A549 (cell line): ENCODE results near the gene GFER. TPM values are rescaled to one million over a fixed set of nuclear protein-coding genes. Genes with fewer than 3 reads are reported as not detected.
A peak's percentile ranks its signal among the peaks of the same experiment; 100 is the strongest.

Experiments used
- ATAC-seq, 2 experiments: fragments of 200-7000 bp in 1 of 2; fragments of >200 bp in 1 of 2; cut with Nextera tagmentation in 1 of 2; cut with Tn5 transposase in 1 of 2; 3 replicates each; pipeline versions ENCODE4 v1.8.0 to v1.9.1; 2018 to 2020; ENCODE audit warnings: mild to moderate bottlenecking in 1 of 2, moderate library complexity in 1 of 2
- CTCF ChIA-PET: fragments of 300-600 bp; sonication (Branson Sonifier 250); formaldehyde crosslinking; extraction: SDS; loops from one replicate; lab custom pipeline; 2021; ENCODE audit warnings: antibody characterized with exemption, inconsistent platforms; lab: Yijun Ruan, JAX
- POLR2A ChIA-PET: fragments of 350-600 bp; formaldehyde crosslinking; extraction: SDS; loops from one replicate; lab custom pipeline; 2021; ENCODE audit warnings: antibody characterized with exemption, inconsistent platforms; lab: Yijun Ruan, JAX
- DNase-seq, 2 experiments: peaks; one replicate each; pipeline versions ENCODE4 v3.0.0 to v3.0.0-alpha.2; 2011 to 2016; ENCODE audit warnings: low read depth in 1 of 2, low spot score in 1 of 2
- FAIRE-seq: peaks from 2 replicates; lab custom pipeline; 2011; peaks lifted over from hg19 to GRCh38; lab: Jason Lieb, UNC
- H3K27ac ChIP-seq, 2 experiments: fragments of >200 bp; sonication (Bioruptor Twin); formaldehyde crosslinking; 3 replicates each; pipeline ENCODE4 v1.5.1; 2016 to 2017
- H3K4me1 ChIP-seq: fragments of >200 bp; sonication (Bioruptor Twin); formaldehyde crosslinking; 3 replicates; pipeline ENCODE4 v1.6.1; 2016
- H3K4me2 ChIP-seq: fragments of >200 bp; sonication (Bioruptor Twin); formaldehyde crosslinking; 3 replicates; pipeline ENCODE4 v1.6.1; 2016
- H3K4me3 ChIP-seq: fragments of >200 bp; sonication (Bioruptor Twin); formaldehyde crosslinking; 3 replicates; pipeline ENCODE4 v1.5.1; 2016
- H3K9me3 ChIP-seq: fragments of >200 bp; sonication (Bioruptor Twin); formaldehyde crosslinking; 3 replicates; pipeline ENCODE4 v1.6.1; 2016
- ATOH8 ChIP-seq: fragments of 250-450 bp; sonication (Bioruptor Pico); IDR thresholded peaks from 2 replicates; pipeline ENCODE4 v1.5.0; 2020; ENCODE audit warnings: low read depth, mild to moderate bottlenecking, moderate library complexity
- BHLHE40 ChIP-seq: IDR thresholded peaks from 2 replicates; pipeline ENCODE4 v1.6.1; 2012; ENCODE audit warnings: low read depth, low read length, inconsistent platforms
- CBX8 ChIP-seq: fragments of 200-600 bp; sonication (generic); IDR thresholded peaks from 2 replicates; pipeline ENCODE4 v1.6.1; 2016
- CHD4 ChIP-seq: fragments of 200-600 bp; sonication (generic); IDR thresholded peaks from 2 replicates; pipeline ENCODE4 v1.6.1; 2016; ENCODE audit warnings: antibody characterized with exemption, mild to moderate bottlenecking, borderline replicate concordance
- CTCF ChIP-seq: fragments of >200 bp; sonication (Bioruptor Twin); formaldehyde crosslinking; IDR thresholded peaks from 3 replicates; pipeline ENCODE4 v1.5.1; 2016
- ELK1 ChIP-seq: fragments of 150-350 bp; IDR thresholded peaks from 2 replicates; pipeline ENCODE4 v1.6.1; 2014; ENCODE audit warnings: low read depth, mild to moderate bottlenecking, low read length
- FOSL2 ChIP-seq, 2 experiments: fragments of 450-650 bp in 1 of 2; fragments of >200 bp in 1 of 2; sonication (Bioruptor Twin) in 1 of 2; formaldehyde crosslinking; IDR thresholded peaks; 2 replicates each; pipeline versions ENCODE4 v1.5.0 to v1.6.1; 2016 to 2020; ENCODE audit warnings: mild to moderate bottlenecking in 1 of 2, moderate library complexity in 1 of 2
- FOXS1 ChIP-seq: fragments of 250-450 bp; sonication (Bioruptor Pico); IDR thresholded peaks from 2 replicates; pipeline ENCODE4 v1.5.0; 2020; ENCODE audit warnings: mild to moderate bottlenecking, moderate library complexity
- HOXA7 ChIP-seq: fragments of 250-450 bp; sonication (Bioruptor Pico); IDR thresholded peaks from 2 replicates; pipeline ENCODE4 v1.5.0; 2020; ENCODE audit warnings: mild to moderate bottlenecking, moderate library complexity
- HOXB13 ChIP-seq: fragments of 250-450 bp; sonication (Bioruptor Pico); IDR thresholded peaks from 2 replicates; pipeline ENCODE4 v1.5.0; 2020; ENCODE audit warnings: low read depth, mild to moderate bottlenecking, moderate library complexity
- JUN ChIP-seq, 2 experiments: fragments of >200 bp; sonication (Bioruptor Twin); formaldehyde crosslinking; IDR thresholded peaks; 2 replicates in 1 of 2; 3 replicates in 1 of 2; pipeline ENCODE4 v1.6.1; 2016 to 2017
- KDM5A ChIP-seq: fragments of 200-600 bp; sonication (generic); IDR thresholded peaks from 2 replicates; pipeline ENCODE4 v1.6.1; 2016; ENCODE audit warnings: antibody characterized with exemption, mild to moderate bottlenecking
- MAX ChIP-seq: IDR thresholded peaks from 2 replicates; pipeline ENCODE4 v1.6.1; 2012
- PBX3 ChIP-seq: IDR thresholded peaks from 2 replicates; pipeline ENCODE4 v1.6.1; 2012
- RCOR1 ChIP-seq: fragments of 150-350 bp; IDR thresholded peaks from 2 replicates; pipeline ENCODE4 v1.6.1; 2014; ENCODE audit warnings: antibody characterized with exemption, low read length, low read depth
- RNF2 ChIP-seq: fragments of 200-600 bp; sonication (generic); IDR thresholded peaks from 2 replicates; pipeline ENCODE4 v1.6.1; 2016; ENCODE audit warnings: low read depth, mild to moderate bottlenecking, antibody characterized with exemption, moderate library complexity, borderline replicate concordance
- SREBF2 ChIP-seq: fragments of 450-650 bp; IDR thresholded peaks from 2 replicates; pipeline ENCODE4 v1.6.1; 2014; ENCODE audit warnings: mild to moderate bottlenecking, moderate library complexity
- TP53 ChIP-seq: fragments of 250-450 bp; sonication (Bioruptor Pico); IDR thresholded peaks from 2 replicates; pipeline ENCODE4 v1.5.0; 2021; ENCODE audit warnings: mild to moderate bottlenecking, moderate library complexity
- ZC3H11A ChIP-seq: fragments of 450-650 bp; IDR thresholded peaks from 2 replicates; pipeline ENCODE4 v1.6.1; 2014; ENCODE audit warnings: antibody characterized with exemption, mild to moderate bottlenecking
- ZNF302 ChIP-seq: fragments of 250-450 bp; sonication (Bioruptor Pico); IDR thresholded peaks from 2 replicates; pipeline ENCODE4 v1.9.0; 2021; ENCODE audit warnings: inconsistent platforms, mild to moderate bottlenecking, moderate library complexity
- ZSCAN20 ChIP-seq: fragments of 250-450 bp; sonication (Bioruptor Pico); IDR thresholded peaks from 2 replicates; pipeline ENCODE4 v1.8.0; 2022; ENCODE audit warnings: mild to moderate bottlenecking, moderate library complexity
- WGBS: methylation state at CpG from one replicate; pipeline ENCODE4 v1.1.6; 2017; ENCODE audit errors: missing lambda C conversion rate; 5-methylcytosine and 5-hydroxymethylcytosine counted together
- polyA plus RNA-seq, 4 experiments: library from polyadenylated mRNA; depleted of rRNA in 3 of 4; stranded (reverse); fragments of >200 nt; fragmentation: RNase III in 1 of 4; extraction: RNeasy Plus Mini Kit Qiagen cat#74134 plus additional on column Dnase treatment in 1 of 4; gene quantifications; 2 replicates in 3 of 4; 3 replicates in 1 of 4; pipeline ENCODE4 v1.2.3, GENCODE V29; 2011 to 2017

GFER gene
- polyA plus RNA-seq, 2 of the 4 experiments (the other 2 are of a cell fraction), result 12.9 to 33.9 TPM

GRCh38 chr16:1983544-1984346, at the start of gene GFER (continued):
- TF ChIP-seq ZNF302 (CRISPR knock-in tag), result no peak
- peak; percentile 66; the same call in 1 of the 2 replicates for TF ChIP-seq RNF2
- TF ChIP-seq CHD4, result no peak
- TF ChIP-seq ZC3H11A, result no peak
- peak; percentile 65; the same call in 1 of the 2 replicates for TF ChIP-seq PBX3
- no peak for TF ChIP-seq FOSL2 (IDR thresholded peaks at IDR 0.05)
- peak; percentile 18; the same call in 1 of the 2 replicates for TF ChIP-seq FOSL2 (CRISPR knock-in tag; IDR thresholded peaks at IDR 0.05)
- TF ChIP-seq FOXS1 (CRISPR knock-in tag), result no peak
- TF ChIP-seq CTCF, result peak; percentile 50; the same call in 2 of the 3 replicates
- no peak for TF ChIP-seq CBX8
- no peak for TF ChIP-seq SREBF2
- peak; percentile 78; the same call in 1 of the 2 replicates for TF ChIP-seq ATOH8 (CRISPR knock-in tag)
- TF ChIP-seq KDM5A, result peak; percentile 96

- POLR2A ChIA-PET, result no interaction called here
- no peak overlapping the region for H3K27ac ChIP-seq
- DNase-seq, result no peak
- 92% methylated on average over 11 of the region's 11 CpGs for whole genome bisulfite sequencing
- H3K4me3 ChIP-seq, result no peak overlapping the region
- TF ChIP-seq HOXA7 (no peak), ZSCAN20 (no peak), ZC3H11A (no peak), RCOR1 (no peak), ELK1 (no peak), BHLHE40 (no peak), CHD4 (no peak), CBX8 (no peak), ATOH8 (CRISPR knock-in tag) (no peak), PBX3 (no peak), TP53 (CRISPR knock-in tag) (no peak), RNF2 (no peak), JUN (IDR thresholded peaks at IDR 0.05) (no peak), MAX (no peak), HOXB13 (CRISPR knock-in tag) (no peak)
- TF ChIP-seq, all 56 proteins: peak for 0
- no peaks in the 10 kb centered on the region for H3K9me3 ChIP-seq
- no peak for ATAC-seq
- no peak overlapping the region for H3K4me2 ChIP-seq
- H3K4me1 ChIP-seq, result peaks cover 33% of the 10 kb centered on the region
- no peak for FAIRE-seq
- CTCF ChIA-PET, result interaction anchor here (1.2 to 12.9 kb wide), 3 partner anchors 8 to 69 kb away, joined by 3 to 396 read pairs (median 63); partner anchors contain the start of gene MEIOB
These were observed 47.0 kb upstream of the GFER start for GRCh38 chr16:1936945-1937479.
